H9 (cell line): ENCODE results near the gene NDUFB4. TPM values are rescaled to one million over a fixed set of nuclear protein-coding genes. Genes with fewer than 3 reads are reported as not detected.

ENCODE experiments used
- DNase-seq: peaks from one replicate; pipeline ENCODE4 v3.0.0-alpha.2; 2017
- H2AFZ ChIP-seq: one replicate; pipeline ENCODE4 v1.6.1; 2013; ENCODE audit warnings: mild to moderate bottlenecking, low read length, control low read depth, moderate library complexity
- H2AK5ac ChIP-seq: 2 replicates; pipeline ENCODE4 v1.6.1; 2013; ENCODE audit warnings: low read length, control low read depth, mixed read lengths; ENCODE audit not compliant: insufficient read length
- H2BK120ac ChIP-seq: one replicate; pipeline ENCODE4 v1.6.1; 2013; ENCODE audit warnings: low read depth, mild to moderate bottlenecking, low read length, control low read depth, inconsistent platforms; ENCODE audit not compliant: poor library complexity, severe bottlenecking
- H2BK12ac ChIP-seq: 2 replicates; pipeline ENCODE4 v1.6.1; 2013; ENCODE audit warnings: low read length, control low read depth, mixed read lengths, low read depth; ENCODE audit not compliant: insufficient read length
- H2BK15ac ChIP-seq: 2 replicates; pipeline ENCODE4 v1.6.1; 2013; ENCODE audit warnings: low read depth, low read length, control low read depth
- H2BK20ac ChIP-seq: one replicate; pipeline ENCODE4 v1.6.1; 2013; ENCODE audit warnings: low read depth, mild to moderate bottlenecking, low read length, control low read depth, inconsistent platforms; ENCODE audit not compliant: poor library complexity, severe bottlenecking
- H2BK5ac ChIP-seq: 2 replicates; pipeline ENCODE4 v1.6.1; 2013; ENCODE audit warnings: low read length, control low read depth, mixed read lengths; ENCODE audit not compliant: insufficient read length
- H3K14ac ChIP-seq: 2 replicates; pipeline ENCODE4 v1.6.1; 2013; ENCODE audit warnings: low read length, control low read depth; ENCODE audit not compliant: insufficient read depth
- H3K18ac ChIP-seq: 2 replicates; pipeline ENCODE4 v1.6.1; 2013; ENCODE audit warnings: low read depth, mild to moderate bottlenecking, mixed read lengths, low read length, control low read depth; ENCODE audit not compliant: insufficient read length
- H3K23ac ChIP-seq: 2 replicates; pipeline ENCODE4 v1.6.1; 2013; ENCODE audit warnings: low read length, control low read depth, mixed read lengths, low read depth; ENCODE audit not compliant: insufficient read length
- H3K23me2 ChIP-seq: 2 replicates; pipeline ENCODE4 v1.6.1; 2013; ENCODE audit warnings: low read depth, mild to moderate bottlenecking, mixed read lengths, low read length, control low read depth; ENCODE audit not compliant: insufficient read length, poor library complexity, severe bottlenecking
- H3K27ac ChIP-seq: 2 replicates; pipeline ENCODE4 v1.5.1; 2013; ENCODE audit warnings: low read length, control low read depth, mixed read lengths, low read depth; ENCODE audit not compliant: insufficient read length
- H3K27me3 ChIP-seq: 2 replicates; pipeline ENCODE4 v1.6.1; 2013; ENCODE audit warnings: low read length, control low read depth, inconsistent platforms; ENCODE audit not compliant: insufficient read depth
- H3K4ac ChIP-seq: 2 replicates; pipeline ENCODE4 v1.6.1; 2013; ENCODE audit warnings: low read depth, mild to moderate bottlenecking, control low read depth, inconsistent platforms, low read length, moderate library complexity
- H3K4me1 ChIP-seq: 2 replicates; pipeline ENCODE4 v1.6.1; 2013; ENCODE audit warnings: low read length, control low read depth, inconsistent platforms; ENCODE audit not compliant: insufficient read depth
- H3K4me2 ChIP-seq: 2 replicates; pipeline ENCODE4 v1.6.1; 2013; ENCODE audit warnings: low read length, control low read depth, mixed read lengths; ENCODE audit not compliant: insufficient read length, insufficient read depth
- H3K56ac ChIP-seq: 2 replicates; pipeline ENCODE4 v1.6.1; 2013; ENCODE audit warnings: low read depth, mild to moderate bottlenecking, mixed read lengths, low read length, control low read depth; ENCODE audit not compliant: insufficient read length
- H3K79me1 ChIP-seq: 2 replicates; pipeline ENCODE4 v1.6.1; 2013; ENCODE audit warnings: low read depth, mild to moderate bottlenecking, moderate library complexity, low read length, control low read depth, inconsistent platforms; ENCODE audit not compliant: insufficient read depth, poor library complexity, severe bottlenecking
- H3K79me2 ChIP-seq: 2 replicates; pipeline ENCODE4 v1.6.1; 2013; ENCODE audit warnings: low read length, control low read depth, inconsistent platforms; ENCODE audit not compliant: insufficient read depth
- H3K9ac ChIP-seq: 2 replicates; pipeline ENCODE4 v1.6.1; 2013; ENCODE audit warnings: low read length, control low read depth, mixed read lengths; ENCODE audit not compliant: insufficient read length; ENCODE audit errors: extremely low read depth
- H3K9me3 ChIP-seq: one replicate; pipeline ENCODE4 v1.6.1; 2013; ENCODE audit warnings: low read depth, low read length, inconsistent platforms; ENCODE audit not compliant: control insufficient read depth
- H3T11ph ChIP-seq: one replicate; pipeline ENCODE4 v1.6.1; 2013; ENCODE audit warnings: mild to moderate bottlenecking, low read length, control low read depth, inconsistent platforms
- H4K20me1 ChIP-seq: one replicate; pipeline ENCODE4 v1.6.1; 2013; ENCODE audit not compliant: control insufficient read depth, insufficient read length, insufficient read depth
- H4K5ac ChIP-seq: 2 replicates; pipeline ENCODE4 v1.6.1; 2013; ENCODE audit warnings: low read depth, mild to moderate bottlenecking, mixed read lengths, low read length, control low read depth; ENCODE audit not compliant: insufficient read length
- H4K8ac ChIP-seq: replicated peaks from 2 replicates; pipeline ENCODE4 v1.6.1; 2013; ENCODE audit warnings: low read length, control low read depth, mixed read lengths, low read depth; ENCODE audit not compliant: insufficient read length
- H4K91ac ChIP-seq: 2 replicates; pipeline ENCODE4 v1.6.1; 2013; ENCODE audit warnings: low read depth, mild to moderate bottlenecking, moderate library complexity, mixed read lengths, low read length, control low read depth; ENCODE audit not compliant: insufficient read length
- H3K27ac Mint-ChIP-seq, 3 experiments: 2 replicates in 2 of 3; 3 replicates in 1 of 3; pipeline ENCODE4 v1.8.0; 2020 to 2021; ENCODE audit warnings: mixed read lengths in 3 of 3, mild to moderate bottlenecking in 1 of 3, moderate library complexity in 1 of 3
- H3K27me3 Mint-ChIP-seq: 2 replicates; pipeline ENCODE4 v1.8.0; 2021; ENCODE audit warnings: low read depth, mild to moderate bottlenecking, moderate library complexity, mixed read lengths
- H3K36me3 Mint-ChIP-seq, 3 experiments: 2 replicates in 2 of 3; 3 replicates in 1 of 3; pipeline ENCODE4 v1.8.0; 2020 to 2021; ENCODE audit warnings: low read depth in 3 of 3, mixed read lengths in 3 of 3; ENCODE audit not compliant: insufficient read depth in 1 of 3
- H3K4me1 Mint-ChIP-seq, 2 experiments: 2 replicates each; pipeline ENCODE4 v1.8.0; 2020; ENCODE audit warnings: mixed read lengths in 2 of 2
- H3K4me3 Mint-ChIP-seq, 2 experiments: 2 replicates in 1 of 2; 3 replicates in 1 of 2; pipeline ENCODE4 v1.8.0; 2020 to 2021; ENCODE audit warnings: mild to moderate bottlenecking in 2 of 2, mixed read lengths in 2 of 2, moderate library complexity in 1 of 2
- H3K9me3 Mint-ChIP-seq, 2 experiments: 2 replicates in 1 of 2; 3 replicates in 1 of 2; pipeline ENCODE4 v1.8.0; 2020; ENCODE audit warnings: mild to moderate bottlenecking in 2 of 2, mixed read lengths in 2 of 2, moderate library complexity in 1 of 2
- WGBS: extraction: QIAGEN DNeasy Blood & Tissue Kit; methylation state at CpG from one replicate; pipeline ENCODE4 v1.1.7; 2013; ENCODE audit warnings: missing lambda C conversion rate, low lambda C conversion rate, mixed read lengths; ENCODE audit not compliant: insufficient read length; ENCODE audit errors: extremely low coverage; 5-methylcytosine and 5-hydroxymethylcytosine counted together
- total RNA-seq: library from RNA; stranded (reverse); gene quantifications from 2 replicates; pipeline ENCODE4 v1.2.1, GENCODE V29; 2021
- TF ChIP-seq, protein P1 (sequence below): fragments of 200-600 bp; sonication (generic); conservative IDR thresholded peaks from 3 replicates; pipeline ENCODE4 v1.8.0; 2021; ENCODE audit warnings: antibody characterized with exemption, mild to moderate bottlenecking

Gene NDUFB4
- total RNA-seq, 1 experiment from 2014 or later = 217 TPM

DNA sequence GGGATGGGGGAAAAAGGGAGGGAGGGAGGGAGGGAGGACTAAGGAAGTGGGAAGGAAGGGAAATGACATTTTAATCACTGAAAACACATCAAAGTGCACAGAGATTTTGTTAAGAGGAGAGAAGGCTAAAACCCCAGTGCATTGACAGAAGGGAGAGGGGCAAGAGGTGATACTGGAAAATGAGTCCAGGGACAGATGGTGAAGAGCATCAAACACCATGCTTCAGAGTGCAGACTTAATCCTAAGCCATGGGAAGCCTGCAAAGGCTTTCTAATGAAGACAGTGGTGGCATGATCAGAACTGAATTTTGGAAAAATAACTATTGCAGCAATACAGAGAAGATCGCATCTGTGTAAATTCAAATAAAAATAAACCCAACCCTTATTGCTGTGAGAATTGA is 44.1 kb downstream of the NDUFB4 start:
- Histone ChIP-seq H3K14ac (no peak overlapping the region), H3K23me2 (no peaks in the 10 kb centered on the region), H4K5ac (no peak overlapping the region), H3T11ph (no peak overlapping the region), H2AK5ac (no peak overlapping the region), H4K20me1 (no peaks in the 10 kb centered on the region), H4K8ac (no peak overlapping the region), H3K9me3 (no peaks in the 10 kb centered on the region), H2BK15ac (no peak overlapping the region), H3K79me1 (no peaks in the 10 kb centered on the region), H2BK20ac (no peak overlapping the region), H3K4me1 (no peaks in the 10 kb centered on the region), H3K27ac (no peak overlapping the region), H3K23ac (no peak overlapping the region), H3K27me3 (no peaks in the 10 kb centered on the region), H2BK120ac (no peak overlapping the region), H3K4me2 (no peak overlapping the region), H4K91ac (no peak overlapping the region), H3K79me2 (no peaks in the 10 kb centered on the region), H2AFZ (no peak overlapping the region), H2BK5ac (no peak overlapping the region), H3K4ac (no peak overlapping the region), H3K18ac (no peak overlapping the region), H3K9ac (no peak overlapping the region), H2BK12ac (no peak overlapping the region), H3K56ac (no peak overlapping the region)
- Mint-ChIP-seq H3K27me3 (no peaks in the 10 kb centered on the region), H3K4me1 (peaks cover 12 to 15% of the 10 kb centered on the region in 2 experiments), H3K9me3 (peaks cover 4 to 8% of the 10 kb centered on the region in 2 experiments; a peak in 4 of 5 replicates), H3K27ac (no peak overlapping the region), H3K36me3 (peaks cover 3 to 10% (median 5%) of the 10 kb centered on the region in 3 experiments; a peak in 4 of 7 replicates), H3K4me3 (no peak overlapping the region)
- TF ChIP-seq, protein P1, sequence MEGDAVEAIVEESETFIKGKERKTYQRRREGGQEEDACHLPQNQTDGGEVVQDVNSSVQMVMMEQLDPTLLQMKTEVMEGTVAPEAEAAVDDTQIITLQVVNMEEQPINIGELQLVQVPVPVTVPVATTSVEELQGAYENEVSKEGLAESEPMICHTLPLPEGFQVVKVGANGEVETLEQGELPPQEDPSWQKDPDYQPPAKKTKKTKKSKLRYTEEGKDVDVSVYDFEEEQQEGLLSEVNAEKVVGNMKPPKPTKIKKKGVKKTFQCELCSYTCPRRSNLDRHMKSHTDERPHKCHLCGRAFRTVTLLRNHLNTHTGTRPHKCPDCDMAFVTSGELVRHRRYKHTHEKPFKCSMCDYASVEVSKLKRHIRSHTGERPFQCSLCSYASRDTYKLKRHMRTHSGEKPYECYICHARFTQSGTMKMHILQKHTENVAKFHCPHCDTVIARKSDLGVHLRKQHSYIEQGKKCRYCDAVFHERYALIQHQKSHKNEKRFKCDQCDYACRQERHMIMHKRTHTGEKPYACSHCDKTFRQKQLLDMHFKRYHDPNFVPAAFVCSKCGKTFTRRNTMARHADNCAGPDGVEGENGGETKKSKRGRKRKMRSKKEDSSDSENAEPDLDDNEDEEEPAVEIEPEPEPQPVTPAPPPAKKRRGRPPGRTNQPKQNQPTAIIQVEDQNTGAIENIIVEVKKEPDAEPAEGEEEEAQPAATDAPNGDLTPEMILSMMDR = no peak
- no peak for DNase-seq
- no CpG with 5 or more reads among the region's 1 CpG for WGBS
